ENCODE data around the gene SNX10.

SNX10 gene

DNA sequence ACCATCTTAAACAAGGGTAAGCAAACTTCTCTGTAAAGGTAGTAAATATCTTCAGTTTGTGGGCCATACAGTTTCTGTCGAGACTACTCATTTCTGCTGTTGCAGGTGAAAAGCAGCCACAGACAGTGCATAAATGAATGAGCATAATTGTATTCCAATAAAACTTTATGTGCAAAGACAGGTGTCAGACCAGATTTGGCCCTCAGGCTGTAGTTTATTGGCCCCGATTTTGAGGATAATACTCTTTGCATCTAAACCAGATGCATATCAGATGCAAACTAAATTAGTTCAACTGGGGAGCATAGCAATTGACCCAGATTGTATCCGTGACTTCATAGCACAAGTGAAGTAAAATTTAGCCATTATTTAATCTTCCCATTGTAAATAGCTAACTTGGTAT lies 70.0 kb downstream of the SNX10 start:
- H3K27ac ChIP-seq (ENCODE audit: low read length) = no peak overlapping the region
- no peak overlapping the region for H3K4me3 ChIP-seq (ENCODE audit: low read length)
- no peaks in the 10 kb centered on the region for H3K9me3 ChIP-seq (ENCODE audit: control insufficient read depth, low read depth, low read length)
- H3K36me3 ChIP-seq (ENCODE audit: control insufficient read depth, low read depth, low read length) = no peaks in the 10 kb centered on the region
- peaks cover 6% of the 10 kb centered on the region for H3K4me1 ChIP-seq (ENCODE audit: control insufficient read depth, low read depth, low read length)
- H3K9ac ChIP-seq (ENCODE audit: low read length) = no peak overlapping the region
- H3K27me3 ChIP-seq (ENCODE audit: control insufficient read depth, insufficient read depth, low read length) = no peaks in the 10 kb centered on the region

DNA sequence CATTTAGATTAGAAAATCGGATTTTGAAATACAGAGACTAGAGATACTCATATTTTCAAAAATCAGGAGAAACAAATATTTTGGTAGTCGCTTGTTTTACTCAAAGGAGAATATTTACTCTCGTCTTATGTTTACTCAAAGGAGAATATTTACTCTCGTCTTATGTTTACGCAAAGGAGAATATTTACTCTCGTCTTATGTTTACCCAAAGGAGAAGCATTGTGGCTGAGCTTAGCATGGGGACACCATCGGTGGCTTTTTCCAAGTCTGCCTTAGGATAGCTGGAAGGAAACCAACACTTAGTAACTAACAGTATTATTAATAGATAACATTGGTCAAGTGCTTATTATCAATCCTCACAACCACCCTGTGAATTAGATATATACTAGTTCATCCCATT lies 71.8 kb downstream of the SNX10 start:
- no peaks in the 10 kb centered on the region for H3K36me3 ChIP-seq (ENCODE audit: control insufficient read depth, low read depth, low read length)
- no peak overlapping the region for H3K9ac ChIP-seq (ENCODE audit: low read length)
- peaks cover 6% of the 10 kb centered on the region for H3K4me1 ChIP-seq (ENCODE audit: control insufficient read depth, low read depth, low read length)
- H3K4me3 ChIP-seq (ENCODE audit: low read length) = no peak overlapping the region
- no peaks in the 10 kb centered on the region for H3K27me3 ChIP-seq (ENCODE audit: control insufficient read depth, insufficient read depth, low read length)
- H3K9me3 ChIP-seq (ENCODE audit: control insufficient read depth, low read depth, low read length) = no peaks in the 10 kb centered on the region
- H3K27ac ChIP-seq (ENCODE audit: low read length) = no peak overlapping the region

DNA sequence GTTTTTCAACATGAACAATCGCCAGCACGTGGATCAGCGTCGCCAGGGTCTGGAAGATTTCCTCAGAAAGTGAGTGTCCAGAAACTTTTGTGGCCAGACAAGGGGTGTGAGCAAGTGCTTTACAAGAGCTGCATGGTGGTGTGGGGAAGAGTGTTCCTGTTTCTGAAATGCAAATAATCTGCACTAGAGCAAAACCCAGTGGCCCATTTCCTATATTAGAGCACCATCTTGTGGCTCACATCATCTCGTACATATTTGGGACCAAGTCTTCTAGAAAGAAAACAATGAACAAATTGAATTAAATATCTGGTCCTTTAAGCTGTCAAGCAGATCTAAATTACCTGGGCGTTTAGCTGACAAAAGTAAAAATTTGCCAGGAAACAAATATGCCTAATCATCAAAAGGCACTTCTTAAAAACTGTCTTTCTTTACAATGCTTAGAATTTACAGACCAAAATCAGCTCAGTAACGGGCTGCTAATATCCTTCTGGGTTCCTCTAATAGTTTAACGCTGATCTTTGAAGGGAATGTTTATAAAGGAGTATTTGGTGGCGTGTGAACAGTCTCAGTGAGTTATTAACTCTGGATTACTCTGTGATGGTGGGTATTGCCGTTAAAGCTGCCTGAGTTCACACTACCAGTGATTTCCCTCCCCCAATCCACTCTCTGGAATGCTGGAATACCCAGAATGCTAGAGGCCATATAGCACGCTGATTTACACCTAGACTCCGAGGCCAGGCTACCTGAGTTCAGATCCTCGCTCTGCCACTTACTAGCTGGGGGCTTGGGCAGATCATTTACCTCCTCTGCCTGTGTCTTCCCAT lies 73.6 kb downstream of the SNX10 start:
- peaks cover 6% of the 10 kb centered on the region for H3K4me1 ChIP-seq (ENCODE audit: control insufficient read depth, low read depth, low read length)

DNA sequence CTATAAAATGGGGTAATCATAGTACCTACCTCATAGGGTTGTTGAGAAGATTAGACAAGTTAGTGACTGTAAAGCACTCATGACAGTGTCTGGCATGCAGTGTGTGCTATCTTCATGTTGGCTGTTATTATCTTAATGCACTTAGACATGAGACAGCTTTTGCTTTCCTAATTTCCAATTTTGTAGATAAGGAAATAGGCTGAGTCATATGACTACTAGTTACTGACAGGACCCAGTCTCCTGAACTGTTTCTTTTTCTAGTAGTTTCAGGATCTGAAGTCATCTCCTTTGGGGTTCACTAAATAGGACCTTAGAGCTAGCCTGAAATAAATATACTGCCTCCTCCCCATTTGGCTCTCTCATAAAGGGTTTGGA lies 74.2 kb downstream of the SNX10 start:
- peaks cover 6% of the 10 kb centered on the region for H3K4me1 ChIP-seq (ENCODE audit: control insufficient read depth, low read depth, low read length)
- no peaks in the 10 kb centered on the region for H3K27me3 ChIP-seq (ENCODE audit: control insufficient read depth, insufficient read depth, low read length)
- no peaks in the 10 kb centered on the region for H3K36me3 ChIP-seq (ENCODE audit: control insufficient read depth, low read depth, low read length)
- H3K4me3 ChIP-seq (ENCODE audit: low read length) = no peak overlapping the region
- H3K9me3 ChIP-seq (ENCODE audit: control insufficient read depth, low read depth, low read length) = no peaks in the 10 kb centered on the region
- H3K9ac ChIP-seq (ENCODE audit: low read length) = no peak overlapping the region
- no peak overlapping the region for H3K27ac ChIP-seq (ENCODE audit: low read length)

More for the DNA sequence above, 73.6 kb downstream of the SNX10 start:
- H3K9me3 ChIP-seq (ENCODE audit: control insufficient read depth, low read depth, low read length) = no peaks in the 10 kb centered on the region
- H3K9ac ChIP-seq (ENCODE audit: low read length) = no peak overlapping the region
- H3K4me3 ChIP-seq (ENCODE audit: low read length) = no peak overlapping the region
- H3K27me3 ChIP-seq (ENCODE audit: control insufficient read depth, insufficient read depth, low read length) = no peaks in the 10 kb centered on the region
- no peaks in the 10 kb centered on the region for H3K36me3 ChIP-seq (ENCODE audit: control insufficient read depth, low read depth, low read length)
- no peak overlapping the region for H3K27ac ChIP-seq (ENCODE audit: low read length)

DNA sequence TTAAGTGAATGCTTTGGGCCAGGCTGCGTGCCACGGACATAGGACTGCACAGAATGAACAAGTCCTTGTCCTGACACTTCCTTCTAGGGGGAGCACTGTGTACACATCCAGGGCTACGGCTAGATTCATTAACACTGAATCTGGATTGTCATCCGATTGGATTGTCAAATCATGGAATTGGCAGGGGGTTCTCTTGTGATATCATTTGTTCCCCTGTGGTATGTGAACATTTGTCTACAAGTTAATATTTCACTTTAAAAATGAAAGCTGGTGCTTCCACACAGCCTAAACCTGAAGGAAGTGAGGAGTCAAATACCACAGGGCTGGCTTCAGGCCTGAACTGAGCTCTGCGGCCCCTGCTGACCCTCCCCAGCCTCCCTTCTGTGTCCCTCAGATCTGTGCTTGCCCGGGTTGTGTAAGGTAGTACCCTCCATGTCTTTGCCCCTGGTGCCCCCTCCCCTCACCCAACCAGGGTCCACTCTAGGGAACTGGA lies 75.6 kb downstream of the SNX10 start:
- Histone ChIP-seq H3K4me3 (ENCODE audit: low read length) (no peak overlapping the region), H3K4me1 (ENCODE audit: control insufficient read depth, low read depth, low read length) (peaks cover 6% of the 10 kb centered on the region), H3K27ac (ENCODE audit: low read length) (no peak overlapping the region), H3K9ac (ENCODE audit: low read length) (no peak overlapping the region), H3K9me3 (ENCODE audit: control insufficient read depth, low read depth, low read length) (no peaks in the 10 kb centered on the region), H3K27me3 (ENCODE audit: control insufficient read depth, insufficient read depth, low read length) (no peaks in the 10 kb centered on the region), H3K36me3 (ENCODE audit: control insufficient read depth, low read depth, low read length) (no peaks in the 10 kb centered on the region)

DNA sequence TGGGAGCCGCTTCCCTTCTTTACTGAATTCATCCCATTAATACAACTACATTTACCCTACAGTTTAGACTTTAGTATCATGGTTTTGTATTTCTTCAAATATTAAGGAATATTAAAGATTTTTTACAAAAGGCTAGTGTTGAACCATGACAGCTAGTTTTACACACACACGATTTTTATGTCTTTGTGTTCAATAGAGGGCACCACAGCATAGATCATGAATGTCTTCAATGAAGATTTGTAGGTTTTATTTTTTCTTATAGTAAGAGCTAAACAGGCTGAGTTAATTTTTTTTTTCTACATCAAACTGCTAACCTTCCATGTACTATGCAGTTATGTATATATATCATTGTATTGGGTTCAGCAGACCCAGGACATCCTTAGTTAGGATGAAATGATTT lies 76.9 kb downstream of the SNX10 start:
- H3K4me1 ChIP-seq (ENCODE audit: control insufficient read depth, low read depth, low read length) = peaks cover 6% of the 10 kb centered on the region
- H3K27me3 ChIP-seq (ENCODE audit: control insufficient read depth, insufficient read depth, low read length) = no peaks in the 10 kb centered on the region
- no peaks in the 10 kb centered on the region for H3K9me3 ChIP-seq (ENCODE audit: control insufficient read depth, low read depth, low read length)
- H3K9ac ChIP-seq (ENCODE audit: low read length) = no peak overlapping the region
- no peak overlapping the region for H3K27ac ChIP-seq (ENCODE audit: low read length)
- H3K36me3 ChIP-seq (ENCODE audit: control insufficient read depth, low read depth, low read length) = no peaks in the 10 kb centered on the region
- no peak overlapping the region for H3K4me3 ChIP-seq (ENCODE audit: low read length)

DNA sequence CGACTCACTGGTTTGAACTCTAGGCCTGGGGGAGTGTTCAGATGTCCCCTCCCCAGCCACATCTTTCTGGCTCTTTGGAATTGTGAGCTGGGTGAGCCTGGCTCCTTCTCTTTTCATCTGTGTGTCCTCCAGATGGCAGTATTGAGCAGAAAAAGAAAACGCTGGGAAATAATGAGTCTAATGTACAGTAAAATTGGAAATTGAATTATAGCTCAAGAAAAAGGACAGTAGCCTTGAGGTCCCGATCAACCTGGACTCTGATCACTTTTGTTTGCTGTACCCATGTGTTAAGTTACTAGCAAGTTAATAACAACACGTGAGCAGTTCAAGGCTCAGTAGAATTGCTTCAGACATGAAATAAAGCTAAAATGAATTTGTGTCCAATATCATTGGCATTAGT lies 77.9 kb downstream of the SNX10 start:
- H3K9ac ChIP-seq (ENCODE audit: low read length) = no peak overlapping the region
- H3K4me3 ChIP-seq (ENCODE audit: low read length) = no peak overlapping the region

DNA sequence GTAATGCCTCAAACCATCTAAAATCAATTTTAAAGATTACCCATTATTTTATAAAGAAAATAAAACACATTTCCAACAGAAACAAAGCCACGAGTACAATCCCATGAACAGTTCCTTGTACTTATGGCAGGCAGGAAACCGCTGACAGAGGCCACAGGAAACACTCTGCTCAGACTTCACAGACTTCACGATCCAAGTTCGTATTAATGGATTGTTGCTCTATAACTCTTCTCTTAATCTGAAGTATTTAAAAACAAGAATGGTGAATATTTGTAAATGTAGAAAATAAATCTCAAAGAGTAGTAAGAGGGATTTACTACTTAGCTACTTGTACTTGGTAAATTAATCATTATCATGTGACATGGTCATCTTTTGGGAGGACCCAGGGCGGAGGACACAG lies 78.3 kb downstream of the SNX10 start:
- H3K9ac ChIP-seq (ENCODE audit: low read length) = no peak overlapping the region
- H3K4me3 ChIP-seq (ENCODE audit: low read length) = no peak overlapping the region
- H3K4me1 ChIP-seq (ENCODE audit: control insufficient read depth, low read depth, low read length) = peaks cover 12% of the 10 kb centered on the region
- H3K9me3 ChIP-seq (ENCODE audit: control insufficient read depth, low read depth, low read length) = no peaks in the 10 kb centered on the region
- H3K27ac ChIP-seq (ENCODE audit: low read length) = no peak overlapping the region
- no peaks in the 10 kb centered on the region for H3K36me3 ChIP-seq (ENCODE audit: control insufficient read depth, low read depth, low read length)
- peaks cover 3% of the 10 kb centered on the region for H3K27me3 ChIP-seq (ENCODE audit: control insufficient read depth, insufficient read depth, low read length)

More for the DNA sequence above, 77.9 kb downstream of the SNX10 start:
- H3K36me3 ChIP-seq (ENCODE audit: control insufficient read depth, low read depth, low read length) = no peaks in the 10 kb centered on the region
- H3K9me3 ChIP-seq (ENCODE audit: control insufficient read depth, low read depth, low read length) = no peaks in the 10 kb centered on the region
- H3K27ac ChIP-seq (ENCODE audit: low read length) = no peak overlapping the region
- peaks cover 10% of the 10 kb centered on the region for H3K4me1 ChIP-seq (ENCODE audit: control insufficient read depth, low read depth, low read length)
- H3K27me3 ChIP-seq (ENCODE audit: control insufficient read depth, insufficient read depth, low read length) = no peaks in the 10 kb centered on the region

DNA sequence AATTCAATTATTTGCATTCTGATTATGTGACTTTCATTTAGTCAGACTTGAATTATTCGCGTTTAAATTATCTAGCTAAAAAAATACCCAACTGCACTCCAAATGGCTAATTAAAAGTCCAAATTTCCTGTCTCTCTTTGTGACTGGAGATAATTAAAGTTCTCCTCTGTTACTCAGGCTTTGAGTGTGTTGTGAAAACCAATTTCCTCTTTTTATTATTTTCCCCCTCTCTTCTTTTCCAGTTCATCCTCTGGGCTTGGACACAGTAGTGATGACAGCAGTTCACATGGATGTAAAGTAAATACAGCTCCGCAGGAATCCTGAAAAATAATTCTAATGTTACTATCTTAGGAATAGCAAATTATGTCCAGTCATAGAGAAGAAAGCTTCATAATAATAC lies 80.6 kb downstream of the SNX10 start:
- Histone ChIP-seq H3K4me1 (ENCODE audit: control insufficient read depth, low read depth, low read length) (peaks cover 16% of the 10 kb centered on the region), H3K4me3 (ENCODE audit: low read length) (no peak overlapping the region), H3K9ac (ENCODE audit: low read length) (no peak overlapping the region), H3K27ac (ENCODE audit: low read length) (no peak overlapping the region), H3K9me3 (ENCODE audit: control insufficient read depth, low read depth, low read length) (no peaks in the 10 kb centered on the region), H3K36me3 (ENCODE audit: control insufficient read depth, low read depth, low read length) (no peaks in the 10 kb centered on the region), H3K27me3 (ENCODE audit: control insufficient read depth, insufficient read depth, low read length) (peaks cover 3% of the 10 kb centered on the region)

DNA sequence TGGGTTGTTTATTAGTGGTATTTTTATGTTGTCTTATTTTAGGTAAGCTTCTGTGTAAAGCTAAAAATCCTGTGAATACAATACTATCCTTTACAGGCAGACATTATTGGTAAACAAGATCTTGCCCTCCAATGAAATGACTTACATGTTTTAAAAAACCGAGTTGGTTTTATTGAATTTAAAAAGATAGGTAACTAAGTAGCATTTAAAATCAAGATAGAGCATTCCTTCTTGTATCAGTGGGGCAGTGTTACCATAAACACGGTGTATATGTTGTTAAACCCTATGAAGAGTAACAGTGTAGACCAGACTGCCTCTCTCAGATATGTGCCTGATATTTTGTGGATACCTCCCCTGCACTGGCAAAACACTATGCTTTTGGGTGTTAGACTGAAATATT lies 81.0 kb downstream of the SNX10 start:
- Histone ChIP-seq H3K27me3 (ENCODE audit: control insufficient read depth, insufficient read depth, low read length) (peaks cover 7% of the 10 kb centered on the region), H3K9ac (ENCODE audit: low read length) (no peak overlapping the region), H3K9me3 (ENCODE audit: control insufficient read depth, low read depth, low read length) (no peaks in the 10 kb centered on the region), H3K4me1 (ENCODE audit: control insufficient read depth, low read depth, low read length) (peaks cover 19% of the 10 kb centered on the region), H3K4me3 (ENCODE audit: low read length) (no peak overlapping the region), H3K27ac (ENCODE audit: low read length) (no peak overlapping the region), H3K36me3 (ENCODE audit: control insufficient read depth, low read depth, low read length) (no peaks in the 10 kb centered on the region)

DNA sequence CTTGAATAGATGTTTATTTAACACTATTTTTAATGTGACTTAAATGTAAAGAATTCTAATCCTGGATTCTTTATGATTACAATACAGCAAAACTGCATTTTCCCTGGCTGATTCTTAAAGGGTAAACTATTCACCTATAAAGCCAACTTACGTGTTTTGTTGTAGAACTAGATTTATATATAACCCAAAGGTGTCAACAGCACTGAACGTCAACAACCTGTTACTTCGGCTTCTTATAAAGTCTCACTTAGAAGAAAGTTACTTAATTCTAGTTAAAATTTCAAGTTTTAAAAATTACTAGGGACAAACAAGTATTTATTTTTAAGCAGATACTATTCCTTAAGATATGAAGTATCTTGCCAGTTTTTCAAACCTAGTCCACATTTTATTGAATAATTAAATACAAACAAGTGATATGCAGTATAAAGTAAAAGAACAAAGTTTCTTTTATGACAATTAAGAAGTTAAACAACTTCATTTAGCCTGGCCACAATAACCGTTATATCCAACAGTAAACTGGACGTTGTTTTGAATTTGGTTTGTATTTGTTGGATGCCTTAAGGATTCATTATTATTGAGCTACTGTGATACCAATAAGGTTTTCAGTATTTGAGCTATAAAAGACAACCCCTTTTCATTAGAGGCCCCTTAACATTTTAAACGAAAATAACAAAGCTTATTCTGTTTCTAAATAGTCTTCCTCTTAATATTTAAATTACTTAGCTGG lies 83.1 kb downstream of the SNX10 start:
- H3K9me3 ChIP-seq (ENCODE audit: control insufficient read depth, low read depth, low read length) = no peaks in the 10 kb centered on the region
- H3K9ac ChIP-seq (ENCODE audit: low read length) = peak overlapping the region; percentile 90
- peak overlapping the region; percentile 81 for H3K4me3 ChIP-seq (ENCODE audit: low read length)
- peaks cover 7% of the 10 kb centered on the region for H3K27me3 ChIP-seq (ENCODE audit: control insufficient read depth, insufficient read depth, low read length)
- H3K36me3 ChIP-seq (ENCODE audit: control insufficient read depth, low read depth, low read length) = no peaks in the 10 kb centered on the region
- H3K27ac ChIP-seq (ENCODE audit: low read length) = no peak overlapping the region
- peaks cover 19% of the 10 kb centered on the region for H3K4me1 ChIP-seq (ENCODE audit: control insufficient read depth, low read depth, low read length)
